K562 (cell line): ENCODE data around the gene MAGI2. TPM values are rescaled to one million over a fixed set of nuclear protein-coding genes. Genes with fewer than 3 reads are reported as not detected.

ENCODE experiments used
- ATAC-seq: fragments of 200-7000 bp; cut with Tn5 transposase; 3 replicates; pipeline ENCODE4 v1.9.1; 2020; ENCODE audit warnings: moderate library complexity
- BruUV-seq: library from RNA; stranded (reverse); fragments of 400-500 nt; replicated peaks from 2 replicates; lab custom pipeline; 2021; lab: Mats Ljungman, UMichigan
- CTCF ChIA-PET: fragments of 300-600 bp; formaldehyde crosslinking; extraction: SDS; loops from one replicate; lab custom pipeline; 2021; ENCODE audit warnings: low intra/inter-chr PET ratio; lab: Yijun Ruan, JAX
- POLR2A ChIA-PET: fragments of 300-600, 350-650 bp; sonication (Branson Sonifier 250); formaldehyde crosslinking; extraction: SDS; loops from one replicate; lab custom pipeline; 2021; ENCODE audit warnings: antibody characterized with exemption, inconsistent platforms; lab: Yijun Ruan, JAX
- DNase-seq, 4 experiments: peaks; one replicate each; pipeline versions ENCODE4 v3.0.0 to v3.0.0-alpha.2; 2011 to 2018; ENCODE audit warnings: low spot score in 3 of 4, mixed read lengths in 3 of 4; ENCODE audit errors: extremely low read depth in 1 of 4
- FAIRE-seq: peaks from 2 replicates; lab custom pipeline; 2011; peaks lifted over from hg19 to GRCh38; lab: Jason Lieb, UNC
- H2AFZ ChIP-seq: 2 replicates; pipeline ENCODE4 v1.6.0; 2011; ENCODE audit warnings: low read depth, low read length, control low read depth, inconsistent platforms
- H3K27ac ChIP-seq: fragments of 200-600 bp; 3 replicates; pipeline ENCODE4 v1.8.0; 2011; ENCODE audit warnings: low read depth, mild to moderate bottlenecking, control low read depth, inconsistent platforms, low read length, moderate library complexity, mixed read lengths; ENCODE audit errors: extremely low read depth
- H3K27me3 ChIP-seq, 2 experiments: fragments of 300-600 bp in 1 of 2; 2 replicates in 1 of 2; 3 replicates in 1 of 2; pipeline versions ENCODE4 v1.6.0 to v1.8.0; 2011; ENCODE audit warnings: inconsistent platforms in 2 of 2, low read length in 2 of 2, mild to moderate bottlenecking in 1 of 2, mixed read lengths in 1 of 2, moderate library complexity in 1 of 2; ENCODE audit not compliant: control insufficient read depth in 2 of 2, insufficient read depth in 2 of 2
- H3K36me3 ChIP-seq: fragments of 300-600 bp; 3 replicates; pipeline ENCODE4 v1.8.0; 2011; ENCODE audit warnings: mild to moderate bottlenecking, low read length, inconsistent platforms; ENCODE audit not compliant: control insufficient read depth, insufficient read depth
- H3K4me1 ChIP-seq, 2 experiments: fragments of 200-600 bp in 1 of 2; replicated peaks in 1 of 2; 2 replicates in 1 of 2; 3 replicates in 1 of 2; pipeline versions ENCODE4 v1.5.1 to v1.8.0; 2011; ENCODE audit warnings: inconsistent platforms in 2 of 2, low read length in 2 of 2, mild to moderate bottlenecking in 1 of 2, mixed read lengths in 1 of 2, moderate library complexity in 1 of 2; ENCODE audit not compliant: control insufficient read depth in 2 of 2, insufficient read depth in 2 of 2
- H3K4me2 ChIP-seq: 2 replicates; pipeline ENCODE4 v1.6.1; 2011; ENCODE audit warnings: low read length, control low read depth, inconsistent platforms, mixed read lengths; ENCODE audit not compliant: insufficient read depth
- H3K4me3 ChIP-seq: fragments of 200-600 bp; sonication (generic), shearing (Covaris generic); 2 replicates; pipeline ENCODE4 v1.5.1; 2016; ENCODE audit warnings: control low read depth, inconsistent platforms
- H3K79me2 ChIP-seq: fragments of 200-600 bp; 3 replicates; pipeline ENCODE4 v1.8.0; 2011; ENCODE audit warnings: low read length, inconsistent platforms; ENCODE audit not compliant: control insufficient read depth, insufficient read depth
- H3K9ac ChIP-seq, 2 experiments: 2 replicates each; pipeline versions ENCODE4 v1.6.0 to v1.6.1; 2011; ENCODE audit warnings: low read depth in 2 of 2, low read length in 2 of 2, control low read depth in 1 of 2, inconsistent platforms in 1 of 2, mild to moderate bottlenecking in 1 of 2, mixed read lengths in 1 of 2; ENCODE audit not compliant: insufficient read depth in 1 of 2
- H3K9me1 ChIP-seq: one replicate; pipeline ENCODE4 v1.6.0; 2011; ENCODE audit warnings: inconsistent platforms, mild to moderate bottlenecking, low read length, moderate library complexity; ENCODE audit not compliant: control insufficient read depth, insufficient read depth
- H3K9me3 ChIP-seq: replicated peaks from 2 replicates; pipeline ENCODE4 v1.5.1; 2011; ENCODE audit warnings: low read depth, low read length, inconsistent platforms; ENCODE audit not compliant: control insufficient read depth, insufficient read depth
- H4K20me1 ChIP-seq: replicated peaks from 2 replicates; pipeline ENCODE4 v1.6.1; 2011; ENCODE audit warnings: low read length, inconsistent platforms, mixed read lengths; ENCODE audit not compliant: control insufficient read depth, insufficient read depth
- FOXO4 ChIP-seq: fragments of 450-650 bp; formaldehyde crosslinking; IDR thresholded peaks from 2 replicates; pipeline ENCODE4 v1.4.0; 2020; ENCODE audit warnings: mild to moderate bottlenecking, moderate library complexity
- MED1 ChIP-seq: sonication (generic); formaldehyde crosslinking; IDR thresholded peaks from 2 replicates; pipeline ENCODE4 v1.8.1; 2023; ENCODE audit warnings: missing genetic modification reagents, borderline replicate concordance
- PML ChIP-seq: IDR thresholded peaks from 2 replicates; pipeline ENCODE4 v1.6.1; 2012; ENCODE audit warnings: low read length, inconsistent platforms
- PRMT5 ChIP-seq: sonication (generic); formaldehyde crosslinking; IDR thresholded peaks from 2 replicates; pipeline ENCODE4 v1.5.0; 2020; ENCODE audit warnings: missing genetic modification reagents
- RCOR1 ChIP-seq, 2 experiments: IDR thresholded peaks; 2 replicates each; pipeline ENCODE4 v1.6.1; 2012; ENCODE audit warnings: low read depth in 2 of 2, low read length in 2 of 2, borderline replicate concordance in 1 of 2, improper control_type of control experiment in 1 of 2
- TCF7L2 ChIP-seq: fragments of 150-350 bp; IDR thresholded peaks from 2 replicates; pipeline ENCODE4 v1.6.1; 2016; ENCODE audit warnings: low read depth, mild to moderate bottlenecking, low read length, moderate library complexity
- ZC3H4 ChIP-seq: sonication (generic); formaldehyde crosslinking; IDR thresholded peaks from 2 replicates; pipeline ENCODE4 v1.9.0; 2021; ENCODE audit warnings: missing genetic modification reagents, borderline replicate concordance
- ZNF197 ChIP-seq: fragments of 200-800 bp; sonication (Bioruptor generic); IDR thresholded peaks from 2 replicates; pipeline ENCODE4 v1.6.1; 2016; ENCODE audit warnings: low read depth, missing genetic modification characterization, missing compliant biosample characterization
- ZNF655 ChIP-seq: fragments of 250-450 bp; sonication (Bioruptor Pico); IDR thresholded peaks from 2 replicates; pipeline ENCODE4 v1.5.0; 2021
- WGBS: fragments of 100-300 bp; shearing (Covaris generic); methylation state at CpG from one replicate; pipeline ENCODE4 v1.1.6; 2016; ENCODE audit warnings: low coverage, mixed read lengths; ENCODE audit not compliant: insufficient coverage; ENCODE audit errors: missing lambda C conversion rate; 5-methylcytosine and 5-hydroxymethylcytosine counted together
- in situ Hi-C: fragments of 300-500 bp; cut with MboI; formaldehyde crosslinking; loops from 4 replicates; pipeline ENCODE4 v1.15.0; 2018; ENCODE audit warnings: inconsistent platforms, mixed read lengths
- intact Hi-C: fragments of 100-400 bp; cut with micrococcal nuclease; formaldehyde crosslinking; loops from 2 replicates; pipeline ENCODE4 v1.14.2; 2022
- polyA plus RNA-seq, 8 experiments: library from polyadenylated mRNA; depleted of rRNA in 4 of 8; stranded (reverse) in 5 of 8; unstranded in 3 of 8; fragments of >200 nt; fragmentation: Nextera tagmentation in 2 of 8; fragmentation: Illumina TruSeq in 1 of 8; extraction: Ambion mirVana in 2 of 8; extraction: Trizol in 1 of 8; gene quantifications; 2 replicates each; pipeline versions ENCODE4 v1.2.1 to v1.2.3, GENCODE V29; 2011 to 2014; ENCODE audit warnings: inconsistent platforms in 1 of 8, missing spikeins in 1 of 8
- total RNA-seq, 7 experiments: library from RNA; depleted of rRNA in 6 of 7; stranded (reverse); fragments of >200 nt in 6 of 7; fragmentation: Illumina TruSeq in 2 of 7; extraction: Trizol in 2 of 7; gene quantifications; 2 replicates each; pipeline versions ENCODE4 v1.2.1 to v1.2.3, GENCODE V29; 2011 to 2021; ENCODE audit warnings: low replicate concordance in 1 of 7

The MAGI2 gene
- total and polyA plus RNA-seq, 9 of the 15 experiments (the other 6 are each of a cell fraction or from before 2014, with no cell fraction given): 0.27 to 1.4 (median 0.70) TPM

- intact Hi-C loops: no loop called here
- no peak overlapping the region for H3K27ac ChIP-seq
- no peak for TF ChIP-seq PML
- TF ChIP-seq ZNF655: no peak
- no peak for TF ChIP-seq MED1
- TF ChIP-seq, all 486 proteins: peak for 0
- H2AFZ ChIP-seq: no peak overlapping the region
- no TSS peak for BruUV-seq
- no peaks in the 10 kb centered on the region for H4K20me1 ChIP-seq
- H3K4me2 ChIP-seq: no peak overlapping the region
- no peaks in the 10 kb centered on the region for H3K36me3 ChIP-seq
- H3K27me3 ChIP-seq: no peaks in the 10 kb centered on the region
- DNase-seq (no peak), FAIRE-seq (no peak), ATAC-seq (no peak)
- H3K9me3 ChIP-seq: no peaks in the 10 kb centered on the region; the same call in 1 of the 2 replicates
- ChIA-PET POLR2A (no interaction called here), CTCF (no interaction called here)
- no peaks in the 10 kb centered on the region for H3K79me2 ChIP-seq
- WGBS: 0% methylated on average over 2 of the region's 2 CpGs
- H3K9ac ChIP-seq: no peak overlapping the region
- no peak overlapping the region for H3K4me3 ChIP-seq
- H3K4me1 ChIP-seq: no peaks in the 10 kb centered on the region
- in situ Hi-C loops: no loop called here
- no peaks in the 10 kb centered on the region for H3K9me1 ChIP-seq
Measured at GRCh38 chr7:78677391-78677790, 776.1 kb downstream of the MAGI2 start.

GRCh38 chr7:78675511-78675910, 778.0 kb downstream of the MAGI2 start:
- Histone ChIP-seq H4K20me1 (no peaks in the 10 kb centered on the region), H3K27me3 (no peaks in the 10 kb centered on the region), H3K79me2 (no peaks in the 10 kb centered on the region), H3K27ac (no peak overlapping the region), H3K9me3 (no peaks in the 10 kb centered on the region; the same call in 1 of the 2 replicates), H3K9ac (no peak overlapping the region), H2AFZ (no peak overlapping the region), H3K36me3 (no peaks in the 10 kb centered on the region), H3K9me1 (no peaks in the 10 kb centered on the region), H3K4me3 (no peak overlapping the region), H3K4me1 (no peaks in the 10 kb centered on the region), H3K4me2 (no peak overlapping the region)
- ChIA-PET CTCF (no interaction called here), POLR2A (no interaction called here)
- ATAC-seq (no peak), FAIRE-seq (no peak), DNase-seq (no peak)
- in situ Hi-C loops (no loop called here), intact Hi-C loops (no loop called here)
- no peak for TF ChIP-seq FOXO4 (CRISPR knock-in tag)
- no peak for TF ChIP-seq PRMT5
- TF ChIP-seq ZC3H4 (CRISPR knock-in tag): no peak
- TF ChIP-seq RCOR1 (IDR thresholded peaks at IDR 0.05; ENCODE audit: borderline replicate concordance in 1 of 2, low read depth in 2 of 2, low read length in 2 of 2): no peak
- no peak for TF ChIP-seq ZNF197 (CRISPR knock-in tag)
- TF ChIP-seq TCF7L2: no peak
- 2% methylated on average over 3 of the region's 3 CpGs for WGBS
- BruUV-seq: no TSS peak
